ENCODE measurements around the gene TNFRSF11A. TPM values are rescaled to one million over a fixed set of nuclear protein-coding genes. Genes with fewer than 3 reads are reported as not detected.
A peak's percentile ranks its signal among the peaks of the same experiment; 100 is the strongest.

Gene TNFRSF11A
- total RNA-seq, 1 experiment from 2014 or later = 0.17 TPM

DNA sequence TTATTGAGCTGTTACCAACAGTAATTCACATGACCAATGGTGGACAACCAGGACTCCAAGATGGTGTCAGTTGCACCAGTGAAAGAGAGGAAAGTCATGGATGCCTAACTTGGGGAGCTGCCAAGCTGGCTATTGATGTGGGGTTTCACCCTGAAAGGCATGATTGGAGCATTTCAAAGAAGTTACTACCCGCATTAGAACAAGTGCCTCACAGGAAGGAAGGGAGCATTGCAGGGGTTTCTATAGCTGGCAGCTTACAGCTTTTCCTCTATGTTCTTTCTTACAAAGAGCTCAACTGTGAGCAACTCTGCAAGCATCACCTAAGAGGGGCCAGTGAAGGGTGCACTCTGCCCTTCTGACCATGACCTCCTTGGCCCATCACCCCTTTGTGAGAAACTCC lies 93.1 kb downstream of the TNFRSF11A start:
- no peak for DNase-seq (ENCODE audit: low spot score)

- DNase-seq (ENCODE audit: low spot score) = peak; percentile 53
Observed at GRCh38 chr18:62420151-62420512, 95.0 kb downstream of the TNFRSF11A start.

- DNase-seq (ENCODE audit: low spot score) = peak; percentile 87
Observed at GRCh38 chr18:62420513-62421209, 95.6 kb downstream of the TNFRSF11A start.

- peak; percentile 96 for DNase-seq (ENCODE audit: low spot score)
Observed at GRCh38 chr18:62425465-62426190, 100.5 kb downstream of the TNFRSF11A start.

- DNase-seq (ENCODE audit: low spot score) = no peak
Observed at GRCh38 chr18:62426191-62426488, 101.0 kb downstream of the TNFRSF11A start.

DNA sequence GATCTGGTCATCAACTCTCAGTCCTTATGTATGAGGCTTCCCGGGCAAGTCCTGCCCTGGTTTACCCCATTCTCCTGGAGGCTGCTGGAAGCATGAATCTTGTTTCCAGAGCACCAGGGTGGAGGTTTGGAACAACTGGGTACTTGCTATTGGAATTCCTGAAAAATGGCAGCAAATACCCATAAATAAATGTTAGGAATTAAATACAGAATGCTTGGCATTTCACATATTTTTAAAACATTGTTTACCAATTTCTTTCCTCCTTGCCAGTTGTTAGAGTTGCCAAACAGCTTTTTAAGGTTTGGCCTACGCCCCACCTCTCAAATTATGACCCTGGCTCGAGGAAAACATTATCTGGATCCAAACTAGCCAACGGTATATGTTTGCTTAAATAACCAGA lies 107.1 kb downstream of the TNFRSF11A start:
- DNase-seq (ENCODE audit: low spot score) = no peak

- DNase-seq (ENCODE audit: low spot score) = no peak
Observed at GRCh38 chr18:62434798-62435197, 109.7 kb downstream of the TNFRSF11A start.

GRCh38 chr18:62435435-62436031 lies 110.4 kb downstream of the TNFRSF11A start:
- no peak for DNase-seq (ENCODE audit: low spot score)

GRCh38 chr18:62436636-62437234 lies 111.6 kb downstream of the TNFRSF11A start:
- DNase-seq (ENCODE audit: low spot score) = no peak

DNA sequence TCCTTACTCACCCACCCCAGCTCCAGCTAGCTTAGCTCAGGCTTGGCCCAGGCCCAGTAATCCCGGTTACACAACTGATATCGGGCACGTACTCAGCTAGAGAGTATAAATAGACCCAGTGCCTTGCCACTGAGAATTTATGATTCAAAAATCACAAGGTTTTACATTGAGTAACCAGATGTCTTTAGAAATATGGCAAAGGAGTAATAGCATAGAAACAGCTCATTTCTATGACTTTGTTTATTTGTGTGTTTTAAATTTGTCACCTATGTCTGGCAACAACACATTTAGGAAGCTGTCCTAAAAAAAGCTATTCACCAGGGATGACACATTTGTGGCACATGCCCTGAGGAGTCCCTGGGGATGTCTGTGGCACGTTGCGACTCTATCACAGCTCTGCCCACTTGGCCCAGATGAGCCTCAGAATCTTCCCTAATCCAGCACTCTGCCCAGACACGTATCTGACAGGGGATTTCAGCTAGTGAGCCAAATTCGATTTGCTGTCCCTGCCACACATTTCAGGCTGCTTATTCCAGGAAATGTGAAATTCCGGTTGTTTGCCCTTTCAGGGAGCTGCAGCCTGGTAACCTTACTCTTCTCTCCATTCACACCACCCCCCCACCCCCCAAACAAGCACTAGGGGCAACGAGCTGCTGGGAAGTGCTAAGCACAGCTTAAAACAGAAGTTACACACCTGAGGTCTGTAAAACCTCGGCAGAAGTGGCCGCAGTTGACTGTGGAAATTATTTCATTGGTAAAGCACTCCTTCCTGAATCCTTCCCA lies 112.3 kb downstream of the TNFRSF11A start:
- peak; percentile 50 for DNase-seq (ENCODE audit: low spot score)

GRCh38 chr18:62438018-62438329 lies 112.9 kb downstream of the TNFRSF11A start:
- no peak for DNase-seq (ENCODE audit: low spot score)

DNA sequence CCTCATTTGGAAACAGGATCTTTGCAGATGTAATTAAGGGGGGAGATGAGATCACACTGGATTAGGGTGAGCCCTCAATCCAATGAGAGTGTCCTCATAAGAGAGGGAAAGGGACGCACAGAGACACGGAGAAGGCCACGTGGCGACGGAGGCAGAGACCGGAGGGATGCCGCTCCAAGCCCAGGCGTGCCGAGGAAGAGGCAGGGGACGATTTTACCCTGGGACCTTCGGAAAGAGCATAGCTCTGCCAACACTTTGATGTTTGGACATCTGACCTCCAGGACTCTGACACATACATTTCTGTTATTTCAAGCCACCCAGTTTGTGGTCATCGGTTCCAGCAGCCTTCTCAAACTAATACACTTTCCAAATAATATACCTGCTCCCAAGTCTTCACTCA lies 113.3 kb downstream of the TNFRSF11A start:
- DNase-seq (ENCODE audit: low spot score) = no peak

GRCh38 chr18:62438866-62439265 lies 113.8 kb downstream of the TNFRSF11A start:
- no peak for DNase-seq (ENCODE audit: low spot score)

Other genes with a start within 250 kb of the TNFRSF11A start
- gene PIGN, start 138.3 kb upstream of the TNFRSF11A start, total RNA-seq (2014; rRNA removed; shearing (Covaris generic)) = 27.3 and 28.8 TPM in 2 replicates
- gene RELCH, start 138.1 kb upstream of the TNFRSF11A start, total RNA-seq (2014; rRNA removed; shearing (Covaris generic)) = 19.4 and 19.7 TPM in 2 replicates
- gene ZCCHC2, start 197.7 kb downstream of the TNFRSF11A start, total RNA-seq (2014; rRNA removed; shearing (Covaris generic)) = 5.2 and 5.3 TPM in 2 replicates

Measured in H4 (cell line).